HFFc6 (cell line): Measurements from ENCODE around the gene UBE2E2. TPM values are rescaled to one million over a fixed set of nuclear protein-coding genes. Genes with fewer than 3 reads are reported as not detected.

Source experiments
- DNase-seq: peaks from one replicate; pipeline ENCODE4 v3.0.0-alpha.2; 2018
- H3K27ac Mint-ChIP-seq: 2 replicates; pipeline ENCODE4 v1.8.0; 2020; ENCODE audit warnings: mild to moderate bottlenecking, mixed read lengths
- H3K27me3 Mint-ChIP-seq: 2 replicates; pipeline ENCODE4 v1.8.0; 2021; ENCODE audit warnings: mild to moderate bottlenecking, moderate library complexity, mixed read lengths; ENCODE audit not compliant: insufficient read depth
- H3K36me3 Mint-ChIP-seq: 2 replicates; pipeline ENCODE4 v1.8.0; 2021; ENCODE audit warnings: low read depth, mixed read lengths
- H3K4me1 Mint-ChIP-seq: 2 replicates; pipeline ENCODE4 v1.8.0; 2020; ENCODE audit warnings: low read depth, mixed read lengths
- H3K4me3 Mint-ChIP-seq: 2 replicates; pipeline ENCODE4 v1.8.0; 2020; ENCODE audit warnings: mild to moderate bottlenecking, moderate library complexity, mixed read lengths
- H3K9me3 Mint-ChIP-seq: 2 replicates; pipeline ENCODE4 v1.8.0; 2020; ENCODE audit warnings: mild to moderate bottlenecking, mixed read lengths
- total RNA-seq, 6 experiments: library from RNA; stranded (reverse); fragmentation: NEBNext Ultra II Directional; extraction: Animal tissue kit (Norgen Biotek cat#: 25700); gene quantifications; 2 replicates in 1 of 6; 3 replicates in 5 of 6; pipeline ENCODE4 v1.2.3, GENCODE V29; 2021
- TF ChIP-seq, protein P1 (sequence below): fragments of 200-600 bp; sonication (generic); IDR thresholded peaks from 2 replicates; pipeline ENCODE4 v1.5.0; 2021; ENCODE audit warnings: antibody characterized with exemption, mild to moderate bottlenecking

UBE2E2 gene
- total RNA-seq, 6 experiments from 2014 or later = 38.2 to 53.0 (median 47.2) TPM

DNA sequence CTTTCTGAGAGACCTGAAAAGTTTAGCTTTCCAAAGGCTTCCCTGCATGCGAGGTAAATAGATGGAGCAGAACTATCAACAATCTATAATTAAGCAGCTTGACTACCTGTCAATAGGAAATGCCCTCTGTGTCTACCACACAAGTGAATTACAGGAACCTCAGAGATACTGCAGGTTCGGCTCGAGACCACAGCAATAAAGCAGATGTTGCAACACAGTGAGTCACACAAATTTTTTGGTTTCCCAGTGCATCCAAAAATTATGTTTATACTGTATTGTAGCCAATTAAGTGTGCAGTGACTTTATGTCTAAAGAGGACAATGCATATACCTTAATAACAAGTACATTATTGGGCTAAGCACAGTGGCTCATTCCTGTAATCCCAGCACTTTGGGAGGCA lies 252.0 kb downstream of the UBE2E2 start:
- Mint-ChIP-seq H3K9me3 (no peaks in the 10 kb centered on the region), H3K36me3 (peaks cover 19% of the 10 kb centered on the region), H3K27me3 (no peaks in the 10 kb centered on the region), H3K4me1 (peaks cover 26% of the 10 kb centered on the region), H3K4me3 (no peak overlapping the region), H3K27ac (0 out of 2 replicates have a peak overlapping the region, but pooled peaks have one; percentile 42)
- peak; percentile 82 for DNase-seq
- TF ChIP-seq, protein P1, sequence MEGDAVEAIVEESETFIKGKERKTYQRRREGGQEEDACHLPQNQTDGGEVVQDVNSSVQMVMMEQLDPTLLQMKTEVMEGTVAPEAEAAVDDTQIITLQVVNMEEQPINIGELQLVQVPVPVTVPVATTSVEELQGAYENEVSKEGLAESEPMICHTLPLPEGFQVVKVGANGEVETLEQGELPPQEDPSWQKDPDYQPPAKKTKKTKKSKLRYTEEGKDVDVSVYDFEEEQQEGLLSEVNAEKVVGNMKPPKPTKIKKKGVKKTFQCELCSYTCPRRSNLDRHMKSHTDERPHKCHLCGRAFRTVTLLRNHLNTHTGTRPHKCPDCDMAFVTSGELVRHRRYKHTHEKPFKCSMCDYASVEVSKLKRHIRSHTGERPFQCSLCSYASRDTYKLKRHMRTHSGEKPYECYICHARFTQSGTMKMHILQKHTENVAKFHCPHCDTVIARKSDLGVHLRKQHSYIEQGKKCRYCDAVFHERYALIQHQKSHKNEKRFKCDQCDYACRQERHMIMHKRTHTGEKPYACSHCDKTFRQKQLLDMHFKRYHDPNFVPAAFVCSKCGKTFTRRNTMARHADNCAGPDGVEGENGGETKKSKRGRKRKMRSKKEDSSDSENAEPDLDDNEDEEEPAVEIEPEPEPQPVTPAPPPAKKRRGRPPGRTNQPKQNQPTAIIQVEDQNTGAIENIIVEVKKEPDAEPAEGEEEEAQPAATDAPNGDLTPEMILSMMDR = no peak

GRCh38 chr3:23455775-23456174 lies 252.6 kb downstream of the UBE2E2 start:
- Mint-ChIP-seq H3K36me3 (peaks cover 19% of the 10 kb centered on the region), H3K4me1 (peaks cover 29% of the 10 kb centered on the region), H3K9me3 (no peaks in the 10 kb centered on the region), H3K4me3 (peak overlapping the region; percentile 13; the same call in 1 of the 2 replicates), H3K27me3 (no peaks in the 10 kb centered on the region), H3K27ac (peak overlapping the region; percentile 42)
- peak; percentile 71 for DNase-seq
- TF ChIP-seq, protein P1 = no peak

DNA sequence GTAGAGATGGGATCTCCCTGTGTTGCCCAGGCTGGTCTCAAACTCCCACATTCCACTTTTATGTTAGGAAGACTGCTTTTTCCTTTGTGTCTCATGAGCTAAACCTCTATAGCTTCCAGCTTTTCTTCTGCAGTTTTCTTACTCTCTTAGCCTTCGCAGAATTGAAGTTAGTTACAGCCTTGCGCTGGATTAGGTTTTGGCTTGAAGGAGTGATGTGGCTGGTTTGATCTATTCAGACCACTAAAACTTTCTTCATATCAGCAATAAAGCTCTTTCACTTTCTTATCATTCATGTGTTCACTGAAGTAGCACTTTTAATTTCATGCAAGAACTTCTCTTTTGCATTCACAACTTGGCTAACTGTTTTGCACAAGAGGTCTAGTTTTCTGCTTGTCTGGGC lies 254.6 kb downstream of the UBE2E2 start:
- Mint-ChIP-seq H3K4me3 (no peak overlapping the region), H3K27me3 (no peaks in the 10 kb centered on the region), H3K36me3 (peaks cover 19% of the 10 kb centered on the region), H3K4me1 (peaks cover 33% of the 10 kb centered on the region), H3K9me3 (no peaks in the 10 kb centered on the region), H3K27ac (no peak overlapping the region)
- TF ChIP-seq, protein P1 = no peak
- DNase-seq = no peak

GRCh38 chr3:23459465-23459864 lies 256.3 kb downstream of the UBE2E2 start:
- TF ChIP-seq, protein P1 = no peak
- Mint-ChIP-seq H3K9me3 (no peaks in the 10 kb centered on the region), H3K4me1 (peaks cover 31% of the 10 kb centered on the region), H3K36me3 (peaks cover 19% of the 10 kb centered on the region), H3K4me3 (no peak overlapping the region), H3K27ac (no peak overlapping the region), H3K27me3 (no peaks in the 10 kb centered on the region)
- DNase-seq = no peak

DNA sequence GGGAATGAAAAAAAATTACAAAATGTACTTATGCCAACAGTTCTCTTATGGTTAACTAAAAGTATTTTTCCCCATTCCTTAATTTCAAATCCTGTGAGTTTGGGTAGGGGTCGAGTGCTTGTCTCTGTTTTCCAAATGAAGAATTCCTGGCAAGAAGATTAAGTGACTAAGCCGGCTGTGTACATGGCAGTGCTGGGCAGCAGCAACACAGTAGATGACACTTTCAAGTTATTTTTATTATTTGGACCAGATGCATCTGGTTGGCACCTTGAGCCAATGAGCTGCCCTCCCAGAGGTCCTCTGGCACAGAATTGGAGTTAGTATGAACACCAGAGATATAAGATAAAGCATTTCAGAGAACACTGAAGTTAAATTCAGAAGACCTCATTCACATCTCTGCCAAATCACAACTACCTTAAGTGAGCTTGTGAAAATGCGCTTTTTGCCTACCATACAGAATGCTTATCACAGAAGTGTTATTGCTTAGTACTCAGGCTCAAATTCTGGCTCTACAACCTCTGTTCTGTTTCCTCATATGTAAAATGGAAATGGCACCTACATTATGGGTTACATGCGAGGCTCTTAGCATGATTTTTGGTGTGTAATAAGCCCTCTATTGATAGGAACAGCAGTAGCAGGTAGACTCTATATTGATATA lies 256.9 kb downstream of the UBE2E2 start:
- no peak for DNase-seq
- no peak overlapping the region for H3K27ac Mint-ChIP-seq
- TF ChIP-seq, protein P1 = no peak
- peaks cover 19% of the 10 kb centered on the region for H3K36me3 Mint-ChIP-seq
- peaks cover 26% of the 10 kb centered on the region for H3K4me1 Mint-ChIP-seq
- H3K4me3 Mint-ChIP-seq = no peak overlapping the region
- H3K27me3 Mint-ChIP-seq = no peaks in the 10 kb centered on the region
- H3K9me3 Mint-ChIP-seq = no peaks in the 10 kb centered on the region
